Stimulated activated CD4-positive, alpha-beta T cell treated with anti-CD3 and anti-CD28 coated beads, Interleukin-15, amount 100 ng/mL, for 48 hours (primary cell): ENCODE results near the gene ATP13A2.

Experiments
- DNase-seq, 2 donors: peaks; one replicate each; pipeline ENCODE4 v3.0.0-alpha.2; 2020; ENCODE audit warnings: low read depth in 2 of 2

ATP13A2 gene

DNA sequence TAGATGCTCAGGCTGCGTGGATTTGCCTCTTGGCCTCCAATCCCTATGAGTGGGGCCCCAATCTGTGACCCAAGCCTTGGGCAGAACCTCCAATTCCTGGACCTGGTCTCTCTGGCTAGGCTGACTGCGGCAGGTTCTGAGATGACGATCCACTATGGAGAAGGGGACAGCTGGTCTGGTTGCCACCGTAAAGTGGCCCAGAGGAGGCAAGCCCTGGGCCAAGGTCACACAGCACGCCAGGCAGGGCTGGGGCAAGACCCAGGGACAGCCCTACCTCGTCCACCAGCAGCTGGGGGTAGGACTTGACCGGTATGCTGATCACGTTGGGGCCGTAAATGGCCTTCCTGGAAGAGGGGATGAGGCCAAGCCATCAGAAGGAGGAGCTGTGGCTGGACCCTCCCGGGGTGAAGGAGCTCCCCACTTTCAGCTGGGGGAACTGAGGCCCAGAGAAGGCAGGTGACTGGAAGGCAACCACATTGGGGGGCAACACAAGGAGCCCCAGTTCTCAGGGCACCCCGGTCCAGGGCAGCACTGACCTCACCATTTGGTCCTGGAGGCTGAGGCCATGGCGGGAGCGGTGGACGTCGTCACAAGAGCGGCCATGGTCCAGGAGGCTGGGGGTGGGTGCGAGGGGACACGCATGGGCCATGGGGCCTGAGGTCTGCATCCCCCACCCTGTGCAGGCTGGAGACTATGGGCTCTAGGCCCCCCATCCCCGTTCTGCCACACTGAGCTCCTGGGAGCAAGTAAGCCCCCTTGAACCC, 9.8 kb downstream of the ATP13A2 start:
- DNase-seq, result no peak

DNA sequence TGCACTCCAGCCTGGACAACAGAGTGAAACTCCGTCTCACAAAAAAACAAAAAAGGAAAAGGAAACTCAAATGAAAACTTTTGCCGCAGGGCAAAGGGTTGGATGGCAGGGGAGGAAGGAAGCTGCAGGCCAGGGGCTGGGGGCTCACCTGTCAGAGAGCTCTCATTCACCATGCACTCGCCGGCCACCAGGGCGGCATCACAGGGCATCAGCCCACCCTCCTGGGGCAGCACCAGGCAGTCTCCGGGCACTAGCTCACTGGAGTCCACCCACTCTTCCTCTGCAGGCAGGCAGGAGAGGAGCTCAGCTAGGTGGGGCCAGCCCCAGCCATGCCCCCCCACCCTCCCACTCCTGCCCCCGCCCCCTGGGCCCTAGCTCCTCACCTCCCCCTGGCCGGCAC, 11.9 kb downstream of the ATP13A2 start:
- DNase-seq, result no peak

DNA sequence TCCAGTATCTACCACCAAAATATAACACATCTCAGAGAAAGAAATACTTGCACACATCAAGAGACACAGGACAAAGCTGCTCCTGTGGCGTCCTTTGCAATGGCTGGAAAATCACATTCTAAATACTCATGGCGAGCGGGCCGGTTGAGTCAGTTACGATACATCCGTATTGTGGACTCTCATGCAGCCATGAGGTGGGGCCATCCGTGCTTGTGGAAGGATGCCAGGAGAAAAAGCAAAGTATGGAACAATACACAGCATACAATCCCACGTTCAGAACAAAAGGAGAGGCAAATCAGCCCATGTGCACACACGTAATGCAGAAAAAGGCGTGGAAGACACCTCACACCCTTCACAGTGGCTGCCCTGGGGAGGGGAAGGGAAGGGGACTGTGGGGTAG, 13.1 kb downstream of the ATP13A2 start:
- DNase-seq, result no peak

DNA sequence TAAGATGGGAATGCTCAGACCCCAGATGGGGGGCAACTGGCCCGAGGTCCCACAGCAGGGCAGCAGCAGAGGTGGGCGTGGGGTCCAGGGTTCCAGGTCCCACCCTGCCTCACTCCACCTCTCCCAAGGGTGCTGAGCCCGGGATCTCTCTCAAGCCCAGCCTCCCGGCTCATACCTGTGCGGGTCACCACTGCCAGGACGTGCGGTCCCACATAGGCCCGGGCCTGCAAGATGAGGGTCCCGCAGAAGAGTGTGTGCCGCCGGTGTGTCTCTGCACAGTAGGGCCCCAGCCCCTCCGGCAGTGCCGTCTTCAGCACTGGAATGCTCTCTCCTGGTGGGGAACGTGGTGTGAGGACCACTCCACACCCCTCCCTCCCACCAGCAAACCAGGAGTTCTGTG, 14.9 kb downstream of the ATP13A2 start:
- no peak for DNase-seq

DNA sequence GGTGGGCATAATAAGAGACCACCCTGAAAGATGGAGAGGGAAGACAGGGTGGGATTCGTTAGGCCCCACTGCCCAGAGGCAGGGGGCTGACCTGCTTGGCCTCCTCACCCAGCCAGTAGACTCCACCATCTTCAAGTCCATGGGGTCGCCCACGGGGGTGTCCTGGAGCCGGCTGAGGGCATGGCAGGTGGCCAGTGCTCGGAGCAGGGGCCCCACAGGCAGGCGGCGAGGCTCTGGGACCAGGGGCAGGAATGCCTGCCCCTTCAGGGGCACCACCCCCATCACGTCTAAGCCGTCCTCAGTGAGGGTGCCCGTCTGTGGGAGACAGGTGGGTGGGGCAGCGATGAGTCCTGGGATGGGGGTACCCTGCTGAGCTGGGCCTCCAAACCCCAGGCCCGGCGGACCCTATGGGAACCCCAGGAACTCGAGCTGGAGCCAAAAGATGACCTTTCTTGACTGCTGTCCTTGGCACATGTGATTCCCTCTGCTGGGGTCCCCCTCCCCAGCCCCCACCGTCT, 18.1 kb downstream of the ATP13A2 start:
- DNase-seq, result no peak

DNA sequence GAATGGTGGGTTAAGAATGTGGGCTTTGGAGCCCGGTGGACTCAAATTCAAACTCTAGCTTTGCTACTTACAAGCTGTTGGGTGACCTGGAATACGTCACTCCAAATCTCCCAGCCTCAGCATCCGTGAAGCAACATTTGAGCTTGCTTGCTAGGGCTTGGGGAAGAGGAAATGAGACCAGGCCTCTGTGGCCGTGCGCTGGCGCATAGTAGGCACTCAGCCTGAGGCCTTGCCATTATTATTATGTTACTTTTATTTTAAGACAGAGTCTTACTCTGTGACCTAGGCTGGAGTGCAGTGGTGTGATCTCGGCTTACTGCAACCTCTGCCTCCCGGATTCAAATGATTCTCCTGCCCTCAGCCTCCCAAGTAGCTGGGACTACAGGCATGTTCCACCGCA, 19.1 kb downstream of the ATP13A2 start:
- DNase-seq, result no peak

DNA sequence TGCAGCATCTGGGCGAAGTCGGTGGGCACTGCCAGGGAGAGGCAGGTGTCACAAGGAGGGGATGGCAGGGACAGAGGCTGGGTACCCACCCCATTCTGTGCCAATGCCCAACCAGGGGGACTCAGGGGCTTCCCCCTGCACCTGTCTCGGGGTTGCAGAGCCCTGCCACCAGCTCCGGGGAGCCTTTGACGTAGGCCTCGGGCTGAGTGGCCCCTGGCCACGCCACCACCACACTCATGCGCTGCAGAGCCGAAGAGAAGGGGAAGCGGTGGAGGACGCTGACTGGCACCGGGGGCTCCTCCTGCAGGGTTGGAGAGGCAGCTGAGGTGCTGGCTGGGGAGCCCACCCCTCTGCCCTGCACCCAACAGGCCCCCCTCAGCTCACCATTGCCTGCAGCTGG, 19.6 kb downstream of the ATP13A2 start:
- no peak for DNase-seq

DNA sequence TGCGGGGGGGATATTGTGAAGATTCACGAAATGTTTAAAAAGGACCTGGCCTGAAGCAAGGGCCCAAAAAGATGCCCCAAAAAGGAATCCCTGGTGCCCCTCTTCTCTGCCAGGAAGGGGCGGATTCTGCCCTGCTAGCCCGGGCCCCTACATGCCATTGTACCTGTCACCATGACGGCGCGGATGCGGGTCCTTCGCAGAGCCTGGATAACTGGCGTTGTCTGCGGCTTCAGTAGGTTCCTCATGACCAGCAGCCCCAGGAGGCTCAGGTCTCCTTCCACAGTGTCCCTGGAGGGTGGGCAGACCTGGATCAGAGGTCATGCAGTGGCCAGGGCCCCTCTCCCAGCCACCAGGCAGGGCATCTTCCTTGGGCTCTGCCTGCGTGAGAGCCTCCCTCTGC, 20.2 kb downstream of the ATP13A2 start:
- DNase-seq, result no peak

DNA sequence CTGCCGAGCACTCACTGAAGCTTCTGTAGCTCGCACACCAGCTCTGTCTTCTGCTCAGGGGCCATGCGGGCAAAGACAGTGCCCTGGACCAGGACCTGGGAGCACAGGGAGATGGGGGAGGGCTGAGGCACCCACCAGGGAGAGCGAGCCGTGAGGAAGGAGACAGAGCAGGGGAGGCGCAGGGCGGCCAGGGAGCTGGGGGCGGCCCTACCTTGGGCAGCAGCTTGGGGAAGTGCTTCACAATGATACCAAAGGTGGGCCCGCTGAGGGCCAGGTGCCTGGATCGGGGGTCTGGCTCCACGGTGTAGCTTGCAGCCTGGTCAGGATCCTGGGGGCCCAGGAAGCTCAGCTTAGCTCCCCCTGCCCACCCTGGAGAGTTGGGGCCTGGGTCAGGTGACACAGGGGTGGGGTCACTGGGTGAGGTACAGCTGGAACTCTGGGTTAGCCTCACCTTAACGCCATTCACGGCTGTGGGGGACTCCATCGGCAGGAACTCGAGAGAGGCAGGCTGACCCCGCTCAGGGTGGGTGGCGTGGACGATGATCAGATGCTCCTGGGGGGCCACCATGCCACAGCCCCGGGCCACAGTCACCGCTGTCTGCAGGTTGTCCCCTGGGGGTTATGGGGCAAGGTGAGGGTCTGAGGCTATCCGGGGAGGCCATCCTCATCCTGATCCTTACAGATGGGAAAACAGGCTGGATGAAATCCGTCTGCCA, 21.9 kb downstream of the ATP13A2 start:
- DNase-seq, result no peak

DNA sequence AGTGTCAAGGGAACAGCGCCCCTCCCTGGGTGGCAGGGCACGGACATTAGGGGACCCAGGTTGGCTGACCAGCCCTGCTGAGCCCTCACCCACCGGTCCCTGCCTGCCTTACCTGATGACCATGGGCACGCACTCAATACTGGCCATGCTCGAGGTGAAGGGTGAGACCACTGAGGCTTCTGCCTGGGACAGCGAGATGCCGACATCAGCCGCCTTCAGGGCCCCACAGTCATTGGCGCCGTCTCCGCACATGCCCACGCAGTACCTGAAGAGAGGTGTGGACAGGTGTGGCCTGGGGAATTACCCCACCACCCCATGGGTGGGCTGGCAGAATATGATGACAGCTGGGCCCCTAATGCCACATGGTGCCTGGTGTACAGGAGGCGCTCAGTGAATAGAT, 23.5 kb downstream of the ATP13A2 start:
- no peak for DNase-seq

DNA sequence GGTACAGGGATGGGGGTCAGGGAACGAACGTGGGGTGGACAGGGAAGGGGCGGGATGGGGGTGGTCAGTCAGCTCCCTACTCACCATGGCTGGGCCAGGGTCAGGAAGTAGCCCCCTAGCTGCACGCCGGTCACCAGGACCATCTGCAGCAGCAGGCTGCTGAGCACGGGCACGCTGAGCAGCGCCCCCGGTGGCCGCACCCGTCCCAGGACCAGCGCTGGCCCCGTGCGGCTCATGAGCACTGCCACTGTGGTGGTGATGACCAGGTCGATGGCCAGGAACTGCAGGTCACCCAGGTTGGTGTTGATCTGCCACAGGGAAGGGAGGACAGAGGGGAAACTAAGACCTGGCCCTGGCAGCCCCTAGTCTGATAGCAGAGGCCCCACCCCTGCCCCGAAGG, 24.8 kb downstream of the ATP13A2 start:
- DNase-seq, result no peak

DNA sequence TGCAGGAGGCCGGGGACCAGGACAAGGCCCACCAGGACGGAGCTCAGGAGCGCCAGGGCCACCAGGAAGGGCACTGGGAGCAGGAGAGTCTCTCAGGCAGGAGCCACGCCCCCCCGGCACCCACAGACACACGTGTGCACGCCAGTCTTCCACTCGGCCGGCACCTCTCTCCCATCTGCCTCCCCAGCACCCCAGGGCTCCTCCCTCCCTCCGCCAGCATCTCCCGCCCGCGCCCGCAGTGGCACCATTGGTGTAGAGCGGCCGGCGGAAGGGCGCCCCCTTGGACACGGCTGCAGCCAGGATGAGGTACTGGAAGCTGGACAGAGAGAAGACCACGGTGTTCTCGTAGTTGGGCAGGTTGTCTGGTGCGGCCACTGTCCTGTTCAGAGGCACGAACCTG, 25.2 kb downstream of the ATP13A2 start:
- no peak for DNase-seq

DNA sequence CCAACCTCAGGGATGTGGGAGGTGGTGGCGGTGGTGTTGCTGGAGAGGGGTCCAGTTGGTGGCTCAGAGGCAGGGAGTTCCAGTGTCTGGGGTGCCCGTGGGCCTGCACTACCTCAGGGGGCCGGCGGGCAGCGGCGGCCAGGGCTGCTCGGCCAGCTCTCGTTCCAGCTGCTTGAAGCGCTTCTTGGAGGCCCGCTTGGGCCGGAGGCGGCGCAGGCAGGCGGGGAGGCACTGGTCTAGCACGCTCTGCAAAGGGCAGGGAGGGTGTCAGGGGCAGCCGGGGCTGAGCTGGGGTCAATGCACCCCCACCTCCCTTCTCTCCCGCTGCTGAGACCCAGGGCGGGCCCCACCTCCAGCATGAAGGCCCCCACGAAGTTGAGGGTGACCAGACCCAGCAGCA, 25.6 kb downstream of the ATP13A2 start:
- no peak for DNase-seq

DNA sequence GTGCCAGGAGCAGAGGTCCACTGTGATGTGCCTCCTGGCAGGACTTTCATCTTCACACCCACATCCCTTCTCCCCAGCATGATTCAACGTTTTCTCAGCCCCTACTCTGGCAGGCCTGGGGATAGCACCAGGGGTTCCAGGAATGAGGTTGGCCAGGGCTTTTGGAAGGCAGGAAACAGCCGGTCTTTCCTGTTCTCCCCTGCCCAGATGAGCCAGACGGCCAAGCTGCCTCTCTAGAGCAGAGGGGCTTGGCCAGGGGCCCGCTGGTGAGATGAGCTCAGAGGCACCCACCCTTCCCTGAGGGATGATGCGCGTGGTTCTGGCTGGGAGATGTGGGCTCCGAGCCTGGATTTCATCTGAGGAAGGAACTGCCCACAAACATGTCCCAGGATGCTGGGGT, 27.0 kb downstream of the ATP13A2 start:
- DNase-seq, result no peak

DNA sequence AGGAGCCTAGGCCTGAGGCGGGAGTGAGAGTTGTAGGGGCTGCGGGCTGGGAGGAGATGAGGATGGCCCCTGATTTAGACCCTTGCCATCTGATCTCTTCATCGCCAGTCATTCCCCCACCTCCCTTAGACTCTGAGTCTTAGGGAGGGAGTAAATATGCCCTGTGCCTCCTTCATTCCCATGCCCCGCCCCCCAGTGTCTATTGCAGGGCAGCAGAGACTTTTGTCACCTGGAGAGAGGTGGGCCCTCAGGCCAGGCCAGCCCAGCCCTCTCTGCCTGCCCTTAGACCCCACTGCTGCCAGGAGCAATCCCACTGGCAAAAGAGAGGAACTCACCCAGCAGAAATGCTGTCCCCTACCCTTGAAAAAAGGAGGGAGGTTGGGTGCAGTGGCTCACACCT, 28.1 kb downstream of the ATP13A2 start:
- no peak for DNase-seq

DNA sequence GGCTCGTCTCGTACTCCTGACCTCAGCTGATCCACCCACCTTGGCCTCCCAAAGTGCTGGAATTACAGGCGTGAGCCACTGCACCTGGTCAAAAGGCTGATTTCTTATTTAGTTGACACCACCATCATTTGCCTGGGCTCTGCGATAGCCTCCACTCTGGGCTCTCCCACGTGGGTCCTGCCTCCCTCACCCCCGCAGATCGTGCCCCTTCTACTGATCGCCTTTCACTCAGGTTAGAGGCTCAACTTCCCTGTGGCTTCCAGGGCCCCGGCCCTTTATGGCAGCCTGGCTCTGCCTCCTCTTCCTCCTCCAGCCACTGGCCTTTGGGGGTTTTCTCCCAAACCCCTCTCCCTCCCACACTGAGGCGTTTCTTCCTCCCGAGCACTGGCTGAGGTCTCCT, 28.8 kb downstream of the ATP13A2 start:
- no peak for DNase-seq

DNA sequence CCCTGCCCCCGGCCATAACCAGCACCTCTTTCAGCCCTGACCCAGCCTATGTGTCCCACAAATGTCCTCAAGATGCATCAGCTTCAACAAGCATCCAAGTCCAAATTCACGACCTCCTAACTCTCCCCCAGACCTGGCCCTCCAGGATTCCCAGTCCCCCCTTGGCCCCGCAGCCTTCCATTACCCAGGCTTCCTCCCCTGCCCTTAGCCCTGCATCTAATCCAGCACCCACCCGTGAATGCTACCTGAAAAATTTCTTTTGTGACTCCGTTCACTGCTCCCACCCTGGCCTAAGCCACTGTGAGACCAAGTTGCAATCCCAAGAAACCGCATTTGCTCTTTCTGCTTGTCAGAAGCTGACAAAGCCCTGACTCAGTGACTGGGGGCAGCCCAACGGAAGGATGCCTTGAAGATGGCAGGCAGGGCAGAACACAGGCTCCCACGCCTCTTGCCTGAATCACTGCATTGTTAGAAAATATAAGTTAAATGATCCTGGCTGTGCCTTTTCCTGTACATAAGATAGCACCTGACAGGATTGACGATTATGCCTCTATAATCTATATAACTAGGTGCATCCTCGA, 30.4 kb downstream of the ATP13A2 start:
- DNase-seq, result no peak

DNA sequence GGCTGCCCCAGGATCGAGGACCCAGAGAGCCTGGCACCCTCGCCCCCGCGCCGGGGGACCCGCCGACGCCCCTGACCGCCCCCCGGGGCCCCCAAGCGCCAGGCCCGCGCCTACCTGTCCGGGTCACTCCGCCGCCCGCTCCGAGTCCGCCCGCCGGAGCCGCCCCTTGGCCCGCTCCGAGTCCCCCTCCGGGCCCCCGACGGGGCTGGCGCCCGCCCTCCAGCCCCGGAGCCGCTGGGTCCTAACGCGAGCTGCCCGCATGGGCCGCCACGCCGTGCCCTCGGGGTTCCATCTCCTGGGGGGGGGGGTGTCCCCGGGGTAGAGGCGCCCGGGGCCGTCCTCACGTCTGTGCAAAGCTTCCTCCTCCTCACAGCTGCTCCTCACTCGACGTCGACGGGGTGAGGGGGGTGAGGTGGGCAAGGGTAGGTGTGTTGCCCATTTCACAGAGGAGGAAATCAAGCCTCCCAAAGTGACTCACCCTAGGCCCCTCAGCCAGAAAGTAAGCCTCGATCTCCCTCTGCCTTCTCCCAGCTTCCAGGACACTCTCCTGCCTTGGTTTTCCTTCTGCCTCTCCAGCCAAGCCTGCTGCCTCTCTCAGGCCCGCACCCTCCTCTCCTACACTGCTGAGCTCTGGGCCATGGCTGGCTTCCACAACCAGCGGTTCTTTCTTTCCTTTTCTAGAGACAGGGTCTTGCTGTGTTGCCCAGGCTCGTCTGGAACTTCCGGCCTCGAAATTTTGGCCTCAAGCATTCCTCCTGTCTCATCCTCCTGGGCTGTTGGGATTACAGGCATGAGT, 31.1 kb downstream of the ATP13A2 start, which contains the start of gene MFAP2:
MFAP2 (minus strand) TSS at position 148 of the 796 bp plus-strand sequence. CDS start 2,347 bp downstream, outside the sequence.
- DNase-seq, result no peak

DNA sequence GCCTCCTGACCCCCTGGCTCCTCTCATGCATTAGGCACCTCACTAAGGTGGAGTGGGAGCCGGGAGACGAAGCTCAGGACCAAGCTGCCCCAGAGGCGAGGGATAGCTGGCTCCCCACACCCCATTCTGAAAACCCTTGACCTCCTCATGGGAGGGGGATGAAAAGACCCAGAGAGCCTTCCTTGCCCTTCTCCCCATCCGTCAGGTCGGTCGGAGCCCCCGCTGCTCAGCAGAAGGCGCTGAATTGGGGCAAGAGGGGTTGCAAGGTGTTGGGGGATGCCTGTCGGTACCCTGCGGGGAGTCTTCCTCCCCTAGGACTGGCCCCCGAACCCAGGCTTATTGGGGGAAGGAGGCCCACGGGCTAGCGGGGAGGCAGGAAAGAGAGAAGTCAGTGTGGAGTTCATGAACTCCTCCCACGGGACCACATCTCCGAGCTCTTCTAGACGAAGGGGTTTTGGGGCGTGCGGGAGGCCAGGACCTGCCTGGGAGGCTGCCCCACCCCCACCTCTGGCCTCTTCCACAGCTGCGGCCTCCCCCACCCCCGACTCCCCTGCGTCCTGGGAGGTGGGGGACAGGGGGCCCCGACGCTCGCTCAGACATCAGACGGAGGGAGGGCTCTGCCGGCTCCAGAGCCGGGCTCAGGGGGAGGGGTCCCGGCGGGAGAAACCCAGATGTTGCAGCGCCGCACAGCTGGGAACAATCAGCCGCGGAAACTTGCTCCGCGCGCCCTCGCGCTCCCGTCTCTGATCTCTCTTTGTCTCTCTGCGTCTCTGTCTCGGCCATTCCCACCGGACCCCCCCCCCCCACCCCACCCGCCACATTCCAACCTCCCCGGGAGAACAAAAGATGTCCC, 32.0 kb downstream of the ATP13A2 start:
- no peak for DNase-seq

DNA sequence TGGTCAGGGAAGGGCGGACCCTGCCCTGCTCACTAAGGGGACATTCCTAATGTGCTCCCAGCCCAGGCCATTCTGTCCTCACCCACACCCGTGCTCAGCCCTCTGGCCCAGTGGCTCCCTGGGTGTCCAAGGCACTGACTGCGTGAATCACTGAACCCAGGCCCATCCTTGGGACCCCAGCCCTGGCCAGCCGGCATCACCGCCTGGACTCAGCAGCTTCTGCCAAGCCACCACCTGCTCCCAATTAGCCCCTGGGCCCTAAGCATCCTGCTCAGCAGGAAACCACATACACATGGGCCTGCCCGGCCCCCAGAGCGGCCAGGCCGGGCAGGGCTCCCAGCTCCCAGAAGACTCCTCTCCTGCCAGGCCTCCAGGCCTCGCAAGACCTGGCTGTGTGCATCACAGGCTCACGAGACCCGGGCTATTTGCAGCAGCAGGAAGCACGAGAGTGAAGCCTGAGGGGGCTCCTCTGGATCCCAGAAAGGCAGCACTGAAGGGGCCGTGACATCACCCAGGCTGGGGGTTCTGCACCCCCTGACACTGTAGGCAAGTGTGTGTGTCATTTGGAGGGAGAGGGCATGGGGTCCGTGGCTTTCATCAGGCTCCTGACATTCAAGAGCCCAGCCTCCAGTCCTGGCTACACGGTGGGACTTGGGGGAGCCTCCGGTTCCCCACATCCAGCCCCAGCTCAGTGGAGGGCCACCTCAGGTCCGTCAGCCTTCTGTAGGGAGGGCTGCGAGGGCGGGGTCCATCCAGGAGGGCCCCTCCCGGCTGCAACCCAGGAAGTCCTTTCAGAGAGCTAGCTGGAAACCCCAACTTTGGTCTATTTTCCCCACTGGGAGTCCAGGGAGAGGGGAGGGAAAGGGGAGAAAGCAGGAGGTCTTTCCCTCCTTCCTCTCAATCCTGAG, 32.9 kb downstream of the ATP13A2 start:
- DNase-seq, result no peak
